ENCODE data around the gene PCDHGA1. TPM values are rescaled to one million over a fixed set of nuclear protein-coding genes. Genes with fewer than 3 reads are reported as not detected.
"Not testable (repeated sequence)": the region's sequence is repeated elsewhere in the genome, so short reads cannot be mapped to it uniquely, and the experiment has no call there.

PCDHGA1 gene
- total RNA-seq, 6 experiments from 2014 or later = 0.04 to 0.18 (median 0.12) TPM; not detected in 1

- TF ChIP-seq, protein P1, sequence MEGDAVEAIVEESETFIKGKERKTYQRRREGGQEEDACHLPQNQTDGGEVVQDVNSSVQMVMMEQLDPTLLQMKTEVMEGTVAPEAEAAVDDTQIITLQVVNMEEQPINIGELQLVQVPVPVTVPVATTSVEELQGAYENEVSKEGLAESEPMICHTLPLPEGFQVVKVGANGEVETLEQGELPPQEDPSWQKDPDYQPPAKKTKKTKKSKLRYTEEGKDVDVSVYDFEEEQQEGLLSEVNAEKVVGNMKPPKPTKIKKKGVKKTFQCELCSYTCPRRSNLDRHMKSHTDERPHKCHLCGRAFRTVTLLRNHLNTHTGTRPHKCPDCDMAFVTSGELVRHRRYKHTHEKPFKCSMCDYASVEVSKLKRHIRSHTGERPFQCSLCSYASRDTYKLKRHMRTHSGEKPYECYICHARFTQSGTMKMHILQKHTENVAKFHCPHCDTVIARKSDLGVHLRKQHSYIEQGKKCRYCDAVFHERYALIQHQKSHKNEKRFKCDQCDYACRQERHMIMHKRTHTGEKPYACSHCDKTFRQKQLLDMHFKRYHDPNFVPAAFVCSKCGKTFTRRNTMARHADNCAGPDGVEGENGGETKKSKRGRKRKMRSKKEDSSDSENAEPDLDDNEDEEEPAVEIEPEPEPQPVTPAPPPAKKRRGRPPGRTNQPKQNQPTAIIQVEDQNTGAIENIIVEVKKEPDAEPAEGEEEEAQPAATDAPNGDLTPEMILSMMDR (IDR thresholded peaks at IDR 0.05) = no peak
- TF ChIP-seq POLR2A (IDR thresholded peaks at IDR 0.05) = no peak
- 91% methylated on average over 3 of the region's 3 CpGs for WGBS (ENCODE audit: insufficient coverage, low coverage, low lambda C conversion rate, missing lambda C conversion rate)
Measured at GRCh38 chr5:141322261-141322660, 8.1 kb upstream of the PCDHGA1 start.

GRCh38 chr5:141326088-141326854 is 4.0 kb upstream of the PCDHGA1 start:
- intact Hi-C loops (cut with DNase I) = no loop called here
- Histone ChIP-seq H3K27ac (no peak overlapping the region), H3K4me1 (no peaks in the 10 kb centered on the region), H3K27me3 (no peaks in the 10 kb centered on the region), H3K36me3 (no peaks in the 10 kb centered on the region), H3K4me3 (no peak overlapping the region), H3K9me3 (peaks cover 0 to 15% (median 4%) of the 10 kb centered on the region in 4 donors)
- TF ChIP-seq POLR2A (IDR thresholded peaks at IDR 0.05) = no peak
- TF ChIP-seq, protein P1 (IDR thresholded peaks at IDR 0.05) = peak in 2 of 4 donors; percentile 4 to 29
- 23% methylated on average over 27 of the region's 27 CpGs for WGBS (ENCODE audit: insufficient coverage, low coverage, low lambda C conversion rate, missing lambda C conversion rate)
- DNase-seq = peak in 1 of 3 donors; percentile 39
- ATAC-seq = peak; percentile 39 to 58 (median 42)

More at GRCh38 chr5:141322261-141322660, 8.1 kb upstream of the PCDHGA1 start:
- Histone ChIP-seq H3K9me3 (peaks cover 9 to 35% (median 20%) of the 10 kb centered on the region in 4 donors), H3K27ac (no peak overlapping the region), H3K36me3 (peaks cover 0 to 6% (median 0%) of the 10 kb centered on the region in 4 donors), H3K4me1 (no peaks in the 10 kb centered on the region), H3K27me3 (no peaks in the 10 kb centered on the region), H3K4me3 (no peak overlapping the region)
- ATAC-seq = no peak
- DNase-seq = no peak
- intact Hi-C loops (cut with DNase I) = no loop called here

DNA sequence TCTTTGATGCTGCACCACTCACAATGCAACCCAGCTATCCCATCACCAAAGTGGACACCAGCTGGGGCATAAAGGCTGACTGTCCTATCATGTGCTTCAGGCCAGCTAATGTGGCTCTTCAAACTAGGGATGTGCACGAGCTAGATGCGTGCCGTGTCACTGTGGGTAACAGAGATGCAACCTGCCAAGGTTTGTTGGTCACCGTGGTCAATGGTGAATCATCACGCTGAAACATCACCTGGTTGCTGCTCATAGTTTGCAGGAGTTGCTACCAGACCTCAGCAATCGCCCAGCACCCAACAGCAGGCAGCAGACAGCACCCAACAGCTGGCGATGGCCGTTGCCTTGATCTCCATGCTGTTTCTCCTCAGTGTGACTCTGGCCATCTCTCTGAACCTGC is 2.1 kb upstream of the PCDHGA1 start:
- Histone ChIP-seq H3K9me3 (peaks cover 0 to 8% (median 3%) of the 10 kb centered on the region in 4 donors), H3K27me3 (no peaks in the 10 kb centered on the region), H3K27ac (no peak overlapping the region), H3K36me3 (no peaks in the 10 kb centered on the region), H3K4me1 (no peaks in the 10 kb centered on the region), H3K4me3 (no peak overlapping the region)
- TF ChIP-seq, protein P1 (IDR thresholded peaks at IDR 0.05) = no peak
- no peak for TF ChIP-seq POLR2A (IDR thresholded peaks at IDR 0.05)
- intact Hi-C loops (cut with DNase I) = no loop called here
- WGBS (ENCODE audit: insufficient coverage, low coverage, low lambda C conversion rate, missing lambda C conversion rate) = no CpG with 5 or more reads among the region's 8 CpGs
- no peak for DNase-seq
- ATAC-seq = no peak

GRCh38 chr5:141332571-141332970 is 2.3 kb downstream of the PCDHGA1 start:
- intact Hi-C loops (cut with DNase I); H3K27me3 ChIP-seq; ATAC-seq; DNase-seq; H3K4me1 ChIP-seq; H3K4me3 ChIP-seq; H3K27ac ChIP-seq; H3K36me3 ChIP-seq: not testable (repeated sequence)
- 23% methylated on average over 10 of the region's 39 CpGs for WGBS (ENCODE audit: insufficient coverage, low coverage, low lambda C conversion rate, missing lambda C conversion rate)
- H3K9me3 ChIP-seq = peaks cover 0 to 13% (median 3%) of the 10 kb centered on the region in 4 donors

DNA sequence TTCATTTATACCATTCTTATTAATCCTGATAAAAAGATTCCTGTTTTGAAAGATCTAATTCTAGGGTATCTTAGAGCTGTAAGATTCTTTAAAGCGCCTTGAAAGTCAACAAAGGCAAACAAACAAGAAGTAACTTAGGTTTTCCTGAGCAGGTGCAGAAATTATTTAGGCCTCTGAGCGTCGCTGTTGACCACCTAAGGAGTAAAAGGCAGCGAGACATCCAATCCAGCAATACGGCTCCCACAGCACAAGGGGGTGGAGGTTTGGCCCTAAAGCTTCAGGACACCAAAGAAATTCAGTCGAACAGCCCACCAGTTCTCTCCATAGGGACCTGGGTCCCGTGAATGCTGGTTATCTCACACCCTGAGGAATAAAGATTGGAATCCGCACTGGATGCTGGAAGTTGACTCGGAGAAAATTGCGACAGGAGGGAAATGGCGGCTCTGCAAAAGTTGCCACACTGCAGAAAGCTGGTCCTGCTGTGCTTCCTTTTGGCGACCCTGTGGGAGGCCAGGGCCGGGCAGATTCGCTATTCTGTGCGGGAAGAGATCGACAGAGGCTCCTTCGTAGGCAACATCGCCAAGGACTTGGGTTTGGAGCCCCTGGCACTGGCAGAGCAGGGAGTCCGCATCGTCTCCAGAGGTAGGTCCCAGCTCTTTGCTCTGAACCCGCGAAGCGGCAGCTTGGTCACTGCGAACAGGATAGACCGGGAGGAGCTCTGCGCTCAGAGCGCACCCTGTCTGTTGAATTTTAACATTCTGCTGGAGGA is 8.4 kb downstream of the PCDHGA1 start, which contains the start of gene PCDHGA2:
Gene PCDHGA2 (plus strand): TSS at position 223 of the 769 bp plus-strand sequence.
- Histone ChIP-seq H3K4me1 (no peaks in the 10 kb centered on the region), H3K27me3 (no peaks in the 10 kb centered on the region), H3K27ac (no peak within 1 kb of the TSS), H3K9me3 (peaks cover 0 to 7% (median 2%) of the 10 kb centered on the region in 4 donors), H3K4me3 (peak within 1 kb of the TSS in 1 of 3 donors; percentile 7), H3K36me3 (no peaks in the 10 kb centered on the region)
- ATAC-seq (peak in 2 of 4 donors; percentile 34 to 40), DNase-seq (no peak)
- TF ChIP-seq, protein P1 (IDR thresholded peaks at IDR 0.05) = peak in 2 of 4 donors; percentile 23 to 24
- no peak for TF ChIP-seq POLR2A (IDR thresholded peaks at IDR 0.05)
- 19% methylated on average over 22 of the region's 27 CpGs for WGBS (ENCODE audit: insufficient coverage, low coverage, low lambda C conversion rate, missing lambda C conversion rate)
- intact Hi-C loops (cut with DNase I) = no loop called here

- H3K4me1 ChIP-seq; DNase-seq; H3K36me3 ChIP-seq; H3K4me3 ChIP-seq; intact Hi-C loops (cut with DNase I); ATAC-seq; H3K27ac ChIP-seq; H3K9me3 ChIP-seq; H3K27me3 ChIP-seq: not testable (repeated sequence)
- 51% methylated on average over 5 of the region's 45 CpGs for WGBS (ENCODE audit: insufficient coverage, low coverage, low lambda C conversion rate, missing lambda C conversion rate)
Measured at GRCh38 chr5:141340781-141341354, 10.6 kb downstream of the PCDHGA1 start.

All from right lobe of liver (tissue), 6 donors.